Right lobe of liver (tissue), 6 donors: ENCODE measurements around the gene DIP2C. TPM values are rescaled to one million over a fixed set of nuclear protein-coding genes. Genes with fewer than 3 reads are reported as not detected.

Experiments used
- ATAC-seq, 4 donors: fragments of 200-7000 bp; cut with Tn5 transposase; one replicate each; pipeline ENCODE4 v1.9.1; 2020; ENCODE audit warnings: mild to moderate bottlenecking in 4 of 4, moderate library complexity in 4 of 4
- DNase-seq, 3 donors: peaks; one replicate each; pipeline ENCODE4 v3.0.0-alpha.2; 2020
- H3K27ac ChIP-seq, 3 donors: fragments of 200-600 bp; one replicate each; pipeline ENCODE4 v1.8.0; 2022
- H3K27me3 ChIP-seq, 2 donors: fragments of 200-600 bp; one replicate each; pipeline ENCODE4 v1.8.0; 2022
- H3K36me3 ChIP-seq, 4 donors: fragments of 200-600 bp; sonication (generic) in 1 of 4; one replicate each; pipeline versions ENCODE4 v1.5.1 to v1.8.0; 2017 to 2022; ENCODE audit warnings: control low read depth in 1 of 4
- H3K4me1 ChIP-seq, 4 donors: fragments of 200-600 bp; sonication (generic) in 1 of 4; one replicate each; pipeline versions ENCODE4 v1.5.1 to v1.8.0; 2017 to 2022; ENCODE audit warnings: control low read depth in 1 of 4
- H3K4me3 ChIP-seq, 3 donors: fragments of 200-600 bp; one replicate each; pipeline ENCODE4 v1.8.0; 2022
- H3K9me3 ChIP-seq, 4 donors: fragments of 200-600 bp; sonication (generic) in 1 of 4; one replicate each; pipeline versions ENCODE4 v1.5.1 to v1.8.0; 2017 to 2022; ENCODE audit warnings: control low read depth in 1 of 4
- CTCF ChIP-seq, 4 donors: fragments of 200-600 bp in 3 of 4; fragments of 450-650 bp in 1 of 4; IDR thresholded peaks; one replicate each; pipeline versions ENCODE4 v1.5.1 to v1.8.0; 2016 to 2022; ENCODE audit warnings: antibody characterized with exemption in 4 of 4, mild to moderate bottlenecking in 2 of 4
- POLR2A ChIP-seq: fragments of 450-650 bp; IDR thresholded peaks from one replicate; pipeline ENCODE4 v1.6.1; 2017; ENCODE audit warnings: antibody characterized with exemption, mild to moderate bottlenecking
- WGBS: methylation state at CpG from one replicate; pipeline ENCODE4 v1.1.6; 2018; ENCODE audit warnings: low coverage, low lambda C conversion rate; ENCODE audit not compliant: insufficient coverage; ENCODE audit errors: missing lambda C conversion rate; 5-methylcytosine and 5-hydroxymethylcytosine counted together
- intact Hi-C, 2 donors: fragments of 100-400 bp; cut with DNase I; formaldehyde crosslinking; loops; one replicate each; pipeline versions ENCODE4 v1.11.2 to v1.14.1; 2022
- total RNA-seq, 6 experiments: library from RNA; depleted of rRNA in 2 of 6; stranded (reverse); fragments of >200 nt in 2 of 6; fragmentation: NEBNext Ultra II Directional in 3 of 6; extraction: Animal tissue kit (Norgen Biotek cat#: 25700) in 3 of 6; gene quantifications; one replicate each; pipeline versions ENCODE4 v1.1.0 to v1.2.4, GENCODE V29; 2016 to 2023
- donor health status: DM: no; HTN: yes; CAD: no.
- donor health status: DM: no; HTN: no; CAD: no.
- donor health status: DM: no; HTN: no; CAD: no.
- donor health status: DM: no; HTN: yes; CAD: no.
- donor health status: DM: no; HTN: yes; CAD: no.

The DIP2C gene
- total RNA-seq, 6 experiments from 2014 or later, result 8.0 to 13.5 (median 11.7) TPM

GRCh38 chr10:583433-583832, 106.0 kb downstream of the DIP2C start:
- Histone ChIP-seq H3K9me3 (no peaks in the 10 kb centered on the region), H3K4me3 (no peak overlapping the region), H3K27me3 (no peaks in the 10 kb centered on the region), H3K4me1 (no peaks in the 10 kb centered on the region), H3K27ac (no peak overlapping the region), H3K36me3 (no peaks in the 10 kb centered on the region)
- 67% methylated on average over 1 of the region's 14 CpGs for WGBS
- ATAC-seq (no peak), DNase-seq (no peak)
- TF ChIP-seq POLR2A (no peak), CTCF (IDR thresholded peaks at IDR 0.05) (no peak)
- intact Hi-C loops, result no loop called here

- Histone ChIP-seq H3K27ac (no peak overlapping the region), H3K27me3 (no peaks in the 10 kb centered on the region), H3K4me1 (no peaks in the 10 kb centered on the region), H3K4me3 (no peak overlapping the region), H3K36me3 (no peaks in the 10 kb centered on the region), H3K9me3 (no peaks in the 10 kb centered on the region)
- DNase-seq, result no peak
- intact Hi-C loops, result no loop called here
- 83% methylated on average over 7 of the region's 14 CpGs for WGBS
- no peak for TF ChIP-seq CTCF (IDR thresholded peaks at IDR 0.05)
- TF ChIP-seq POLR2A, result no peak
- peak in 1 of 4 donors; percentile 13 for ATAC-seq
Measured at GRCh38 chr10:581776-582330, 107.6 kb downstream of the DIP2C start.

- no peak for DNase-seq
- peak in 3 of 4 donors; percentile 16 to 48 (median 22) for ATAC-seq
- Histone ChIP-seq H3K27ac (no peak overlapping the region), H3K4me3 (no peak overlapping the region), H3K27me3 (no peaks in the 10 kb centered on the region), H3K4me1 (peaks cover 0 to 4% (median 0%) of the 10 kb centered on the region in 4 donors), H3K9me3 (no peaks in the 10 kb centered on the region), H3K36me3 (no peaks in the 10 kb centered on the region)
- WGBS, result 57% methylated on average over 4 of the region's 6 CpGs
- TF ChIP-seq CTCF (IDR thresholded peaks at IDR 0.05) (no peak), POLR2A (no peak)
- intact Hi-C loops, result no loop called here
Measured at GRCh38 chr10:580778-581177, 108.7 kb downstream of the DIP2C start.

GRCh38 chr10:576130-576465, 113.4 kb downstream of the DIP2C start:
- no peaks in the 10 kb centered on the region for H3K9me3 ChIP-seq
- no peaks in the 10 kb centered on the region for H3K36me3 ChIP-seq
- H3K27me3 ChIP-seq, result no peaks in the 10 kb centered on the region
- no peak overlapping the region for H3K4me3 ChIP-seq
- H3K27ac ChIP-seq, result no peak overlapping the region
- intact Hi-C loops, result no loop called here
- 92% methylated on average over 7 of the region's 10 CpGs for WGBS
- peaks cover 0 to 8% (median 0%) of the 10 kb centered on the region in 4 donors for H3K4me1 ChIP-seq
- no peak for TF ChIP-seq POLR2A
- TF ChIP-seq CTCF (IDR thresholded peaks at IDR 0.05), result no peak
- no peak for ATAC-seq
- no peak for DNase-seq
